Spleen (tissue), 11 donors: ENCODE results near the gene FBXO17. TPM values are rescaled to one million over a fixed set of nuclear protein-coding genes. Genes with fewer than 3 reads are reported as not detected.
A peak's percentile ranks its signal among the peaks of the same experiment; 100 is the strongest.

ENCODE experiments used
- DNase-seq: peaks from one replicate; pipeline ENCODE4 v3.0.0-alpha.2; 2020
- H3K27ac ChIP-seq, 8 donors: fragments of 200-600 bp; sonication (generic) in 7 of 8; 1 replicate in 4 of 8; 2 replicates in 4 of 8; pipeline versions ENCODE4 v1.5.0 to v1.8.0; 2016 to 2021; ENCODE audit warnings: inconsistent platforms in 4 of 8, mild to moderate bottlenecking in 4 of 8, moderate library complexity in 1 of 8
- H3K27me3 ChIP-seq, 7 donors: fragments of 200-600 bp; sonication (generic) in 6 of 7; replicated peaks in 1 of 7; 1 replicate in 4 of 7; 2 replicates in 3 of 7; pipeline versions ENCODE4 v1.5.0 to v1.8.0; 2016 to 2021; ENCODE audit warnings: inconsistent platforms in 3 of 7, mild to moderate bottlenecking in 1 of 7
- H3K36me3 ChIP-seq, 6 donors: fragments of 200-600 bp; sonication (generic) in 5 of 6; 1 replicate in 4 of 6; 2 replicates in 2 of 6; pipeline versions ENCODE4 v1.5.0 to v1.8.0; 2016 to 2021; ENCODE audit warnings: inconsistent platforms in 2 of 6
- H3K4me1 ChIP-seq, 6 donors: fragments of 200-600 bp; sonication (generic) in 5 of 6; 1 replicate in 3 of 6; 2 replicates in 3 of 6; pipeline versions ENCODE4 v1.5.0 to v1.8.0; 2016 to 2021; ENCODE audit warnings: inconsistent platforms in 3 of 6
- H3K4me3 ChIP-seq, 8 donors: fragments of 200-600 bp; sonication (generic) in 7 of 8; 1 replicate in 4 of 8; 2 replicates in 4 of 8; pipeline versions ENCODE4 v1.5.0 to v1.8.0; 2016 to 2021; ENCODE audit warnings: inconsistent platforms in 4 of 8, mild to moderate bottlenecking in 4 of 8, moderate library complexity in 2 of 8
- H3K9me3 ChIP-seq, 8 donors: fragments of 200-600 bp; sonication (generic) in 7 of 8; 1 replicate in 4 of 8; 2 replicates in 4 of 8; pipeline versions ENCODE4 v1.5.0 to v1.8.0; 2016 to 2021; ENCODE audit warnings: inconsistent platforms in 4 of 8
- POLR2A ChIP-seq, 3 donors: fragments of 450-650 bp; IDR thresholded peaks; one replicate each; pipeline ENCODE4 v1.5.1; 2017; ENCODE audit warnings: antibody characterized with exemption in 3 of 3, mild to moderate bottlenecking in 1 of 3
- POLR2AphosphoS5 ChIP-seq, 3 donors: sonication (generic); formaldehyde crosslinking; IDR thresholded peaks; one replicate each; pipeline ENCODE4 v1.5.1; 2017; ENCODE audit warnings: antibody characterized with exemption in 3 of 3
- WGBS, 5 donors: extraction: QIAGEN DNeasy Blood & Tissue Kit in 3 of 5; methylation state at CpG; one replicate each; pipeline versions ENCODE4 v1.1.5 to v1.1.7; 2013 to 2018; 5-methylcytosine and 5-hydroxymethylcytosine counted together
- intact Hi-C: fragments of 100-400 bp; cut with DNase I; formaldehyde crosslinking; loops from one replicate; pipeline ENCODE4 v1.15.0; 2023; ENCODE audit warnings: low total_unique reads
- polyA plus RNA-seq, 3 donors: library from polyadenylated mRNA; stranded (reverse); fragments of 200-250 nt; gene quantifications; one replicate each; pipeline ENCODE4 v1.2.1, GENCODE V29; 2013
- total RNA-seq, 7 donors: library from RNA; depleted of rRNA in 3 of 7; stranded (reverse); fragments of >200 nt in 3 of 7; fragmentation: NEBNext Ultra II Directional in 4 of 7; extraction: Animal tissue kit (Norgen Biotek cat#: 25700) in 4 of 7; gene quantifications; one replicate each; pipeline versions ENCODE4 v1.1.0 to v1.2.1, GENCODE V29; 2016 to 2021
- TF ChIP-seq, protein P1 (sequence below), 11 experiments: fragments of 200-600 bp in 7 of 11; fragments of 450-650 bp in 4 of 11; sonication (generic) in 4 of 11; IDR thresholded peaks in 8 of 11; conservative IDR thresholded peaks in 3 of 11; 1 replicate in 7 of 11; 2 replicates in 4 of 11; pipeline versions ENCODE4 v1.4.0 to v1.8.0; 2016 to 2021; ENCODE audit warnings: antibody characterized with exemption in 11 of 11, inconsistent platforms in 4 of 11, mild to moderate bottlenecking in 1 of 11
- donor health status: healthy with polysubstance abuse.
- donor health status: DM: no; HTN: no; CAD: no; lungs with moderate emphysema.
- donor health status: DM: no; HTN: no; CAD: no.
- donor health status: Bipolar disorder and iron deficiency.
- donor health status: healthy.
- donor health status: DM: no; HTN: no; CAD: no.
- donor health status: DM: yes; HTN: yes; CAD: no.

FBXO17 gene
- total and polyA plus RNA-seq, 10 donors, result 0.91 to 7.7 (median 4.9) TPM

- Histone ChIP-seq H3K9me3 (no peaks in the 10 kb centered on the region), H3K27ac (no peak overlapping the region), H3K4me1 (peaks cover 0 to 18% (median 0%) of the 10 kb centered on the region in 6 donors), H3K27me3 (no peaks in the 10 kb centered on the region), H3K4me3 (no peak overlapping the region), H3K36me3 (peaks cover 0 to 56% (median 33%) of the 10 kb centered on the region in 6 donors)
- DNase-seq, result peak; percentile 12
- TF ChIP-seq, protein P1, sequence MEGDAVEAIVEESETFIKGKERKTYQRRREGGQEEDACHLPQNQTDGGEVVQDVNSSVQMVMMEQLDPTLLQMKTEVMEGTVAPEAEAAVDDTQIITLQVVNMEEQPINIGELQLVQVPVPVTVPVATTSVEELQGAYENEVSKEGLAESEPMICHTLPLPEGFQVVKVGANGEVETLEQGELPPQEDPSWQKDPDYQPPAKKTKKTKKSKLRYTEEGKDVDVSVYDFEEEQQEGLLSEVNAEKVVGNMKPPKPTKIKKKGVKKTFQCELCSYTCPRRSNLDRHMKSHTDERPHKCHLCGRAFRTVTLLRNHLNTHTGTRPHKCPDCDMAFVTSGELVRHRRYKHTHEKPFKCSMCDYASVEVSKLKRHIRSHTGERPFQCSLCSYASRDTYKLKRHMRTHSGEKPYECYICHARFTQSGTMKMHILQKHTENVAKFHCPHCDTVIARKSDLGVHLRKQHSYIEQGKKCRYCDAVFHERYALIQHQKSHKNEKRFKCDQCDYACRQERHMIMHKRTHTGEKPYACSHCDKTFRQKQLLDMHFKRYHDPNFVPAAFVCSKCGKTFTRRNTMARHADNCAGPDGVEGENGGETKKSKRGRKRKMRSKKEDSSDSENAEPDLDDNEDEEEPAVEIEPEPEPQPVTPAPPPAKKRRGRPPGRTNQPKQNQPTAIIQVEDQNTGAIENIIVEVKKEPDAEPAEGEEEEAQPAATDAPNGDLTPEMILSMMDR (IDR thresholded peaks at IDR 0.05 in 8 of 11, conservative IDR thresholded peaks at IDR 0.05 in 3 of 11), result no peak
- TF ChIP-seq POLR2A (IDR thresholded peaks at IDR 0.05), result no peak
- TF ChIP-seq POLR2AphosphoS5 (IDR thresholded peaks at IDR 0.05), result no peak
- 87 to 97% (median 91%) methylated on average over 5 of the region's 5 CpGs for WGBS, 5 donors
- intact Hi-C loops, result no loop called here
Observed at GRCh38 chr19:38922482-38922881, 53.1 kb downstream of the FBXO17 start.

- TF ChIP-seq POLR2AphosphoS5 (IDR thresholded peaks at IDR 0.05) (no peak), POLR2A (IDR thresholded peaks at IDR 0.05) (no peak)
- TF ChIP-seq, protein P1 (IDR thresholded peaks at IDR 0.05 in 8 of 11, conservative IDR thresholded peaks at IDR 0.05 in 3 of 11), result no peak
- H3K9me3 ChIP-seq, result no peaks in the 10 kb centered on the region
- H3K4me1 ChIP-seq, result peaks cover 0 to 9% (median 0%) of the 10 kb centered on the region in 6 donors
- H3K36me3 ChIP-seq, result peaks cover 0 to 56% (median 33%) of the 10 kb centered on the region in 6 donors
- peak; percentile 66 for DNase-seq
- H3K4me3 ChIP-seq, result no peak overlapping the region
- H3K27me3 ChIP-seq, result no peaks in the 10 kb centered on the region
- intact Hi-C loops, result no loop called here
- WGBS, 5 donors, result 82 to 95% (median 94%) methylated on average over 15 to 20 of the region's 20 CpGs
- H3K27ac ChIP-seq, result no peak overlapping the region
Observed at GRCh38 chr19:38921420-38922274, 53.9 kb downstream of the FBXO17 start.

DNA sequence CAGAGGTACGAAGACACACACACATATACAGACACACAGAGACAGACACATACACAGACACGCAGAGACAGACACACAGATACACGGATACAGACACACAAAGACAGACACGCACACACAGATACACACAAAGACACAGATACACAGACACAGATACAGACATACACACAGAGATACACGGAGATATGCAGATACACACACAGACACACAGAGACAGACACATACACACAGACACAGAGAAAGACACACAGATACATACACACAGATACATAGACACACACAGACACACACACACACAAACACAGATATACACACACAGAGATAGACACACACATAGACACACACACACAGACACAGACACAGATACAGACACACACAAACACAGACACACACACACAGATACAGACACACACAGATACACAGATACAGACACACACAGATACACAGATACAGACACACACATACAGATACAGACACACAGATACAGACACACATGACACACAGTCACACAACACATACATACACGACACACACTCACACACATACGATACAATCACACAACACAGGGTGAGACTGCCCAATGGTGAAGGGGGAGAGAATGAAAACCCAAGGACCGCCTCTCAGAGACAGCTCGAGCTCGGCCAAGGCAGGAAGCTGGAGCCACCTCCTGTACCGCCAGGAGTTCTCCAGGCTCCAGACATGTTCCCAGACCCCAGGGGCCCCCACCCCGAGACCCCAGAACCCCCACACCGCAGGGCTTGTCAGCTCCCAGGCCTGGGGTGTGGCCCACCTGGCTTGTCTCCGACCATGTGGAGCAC, 54.7 kb downstream of the FBXO17 start:
- Histone ChIP-seq H3K27ac (no peak overlapping the region), H3K27me3 (no peaks in the 10 kb centered on the region), H3K4me1 (peaks cover 0 to 6% (median 0%) of the 10 kb centered on the region in 6 donors), H3K9me3 (no peaks in the 10 kb centered on the region), H3K4me3 (no peak overlapping the region), H3K36me3 (peaks cover 0 to 55% (median 33%) of the 10 kb centered on the region in 6 donors)
- intact Hi-C loops, result no loop called here
- peak; percentile 70 for DNase-seq
- WGBS, 5 donors, result 77 to 86% (median 82%) methylated on average over 11 to 14 of the region's 14 CpGs
- TF ChIP-seq POLR2A (IDR thresholded peaks at IDR 0.05), result no peak
- no peak for TF ChIP-seq POLR2AphosphoS5 (IDR thresholded peaks at IDR 0.05)
- TF ChIP-seq, protein P1 (IDR thresholded peaks at IDR 0.05 in 8 of 11, conservative IDR thresholded peaks at IDR 0.05 in 3 of 11), result no peak
